GM12878 (cell line): ENCODE data around the gene IGF1R. TPM values are rescaled to one million over a fixed set of nuclear protein-coding genes. Genes with fewer than 3 reads are reported as not detected.
A peak's percentile ranks its signal among the peaks of the same experiment; 100 is the strongest.

Experiments used
- ATAC-seq: fragments of 200-7000 bp; cut with Tn5 transposase; 3 replicates; pipeline ENCODE4 v1.9.1; 2020; ENCODE audit warnings: mild to moderate bottlenecking, moderate library complexity
- BruUV-seq: library from RNA; stranded (reverse); fragments of 400-500 nt; replicated peaks from 2 replicates; lab custom pipeline; 2021; lab: Mats Ljungman, UMichigan
- CTCF ChIA-PET: fragments of 300-600 bp; sonication (Branson Sonifier 250); formaldehyde crosslinking; extraction: SDS; loops from one replicate; lab custom pipeline; 2021; ENCODE audit warnings: inconsistent platforms; lab: Yijun Ruan, JAX
- POLR2A ChIA-PET: fragments of 350-600 bp; formaldehyde crosslinking; extraction: SDS; loops from one replicate; lab custom pipeline; 2021; ENCODE audit warnings: inconsistent platforms; lab: Charles Lee
- RAD21 ChIA-PET: fragments of 300-600 bp; sonication (Branson Sonifier 250); formaldehyde crosslinking; loops from one replicate; lab custom pipeline; 2023; ENCODE audit warnings: antibody characterized with exemption; ENCODE audit not compliant: unreplicated experiment; lab: Charles Lee
- SMC1A ChIA-PET: fragments of 300-600 bp; sonication (Branson Sonifier 250); formaldehyde crosslinking; loops from one replicate; lab custom pipeline; 2023; ENCODE audit not compliant: unreplicated experiment, uncharacterized antibody; lab: Charles Lee
- DNase-seq: peaks from one replicate; pipeline ENCODE4 v3.0.0-alpha.2; 2011; ENCODE audit warnings: low read depth, low spot score
- FAIRE-seq: peaks from 3 replicates; lab custom pipeline; 2011; peaks lifted over from hg19 to GRCh38; lab: Jason Lieb, UNC
- H2AFZ ChIP-seq: 2 replicates; pipeline ENCODE4 v1.6.0; 2011; ENCODE audit warnings: low read depth, low read length, control low read depth; ENCODE audit not compliant: control insufficient read depth
- H3K27ac ChIP-seq: 2 replicates; pipeline ENCODE4 v1.5.1; 2011; ENCODE audit warnings: control low read depth; ENCODE audit not compliant: control insufficient read depth, insufficient read depth
- H3K27me3 ChIP-seq, 2 experiments: replicated peaks in 1 of 2; 2 replicates each; pipeline versions ENCODE4 v1.6.0 to v1.6.1; 2011; ENCODE audit warnings: low read length in 1 of 2; ENCODE audit not compliant: control insufficient read depth in 2 of 2, insufficient read depth in 2 of 2
- H3K36me3 ChIP-seq, 2 experiments: 2 replicates each; pipeline ENCODE4 v1.5.1; 2011; ENCODE audit warnings: low read length in 1 of 2; ENCODE audit not compliant: control insufficient read depth in 2 of 2, insufficient read depth in 2 of 2
- H3K4me1 ChIP-seq: 2 replicates; pipeline ENCODE4 v1.6.1; 2011; ENCODE audit warnings: mild to moderate bottlenecking, low read length, moderate library complexity, mixed read lengths; ENCODE audit not compliant: control insufficient read depth, insufficient read depth
- H3K4me2 ChIP-seq: 2 replicates; pipeline ENCODE4 v1.6.0; 2011; ENCODE audit warnings: control low read depth; ENCODE audit not compliant: control insufficient read depth, insufficient read depth
- H3K4me3 ChIP-seq: fragments of 200-600 bp; sonication (generic); 2 replicates; pipeline ENCODE4 v1.5.1; 2016
- H3K79me2 ChIP-seq: 2 replicates; pipeline ENCODE4 v1.6.0; 2011; ENCODE audit warnings: low read length; ENCODE audit not compliant: control insufficient read depth, insufficient read depth
- H3K9ac ChIP-seq: 2 replicates; pipeline ENCODE4 v1.8.0; 2011; ENCODE audit warnings: low read length, control low read depth, mixed read lengths; ENCODE audit not compliant: control insufficient read depth, insufficient read depth
- H3K9me3 ChIP-seq: replicated peaks from 3 replicates; pipeline ENCODE4 v1.5.1; 2011; ENCODE audit warnings: mild to moderate bottlenecking, low read length; ENCODE audit not compliant: control insufficient read depth, insufficient read depth
- H4K20me1 ChIP-seq: 2 replicates; pipeline ENCODE4 v1.6.0; 2011; ENCODE audit not compliant: control insufficient read depth, insufficient read depth
- PKNOX1 ChIP-seq: fragments of 450-650 bp; IDR thresholded peaks from 2 replicates; pipeline ENCODE4 v1.6.1; 2016; ENCODE audit warnings: mild to moderate bottlenecking
- ZBTB33 ChIP-seq: fragments of 450-650 bp; IDR thresholded peaks from 2 replicates; pipeline ENCODE4 v1.6.1; 2017; ENCODE audit warnings: mild to moderate bottlenecking
- WGBS: methylation state at CpG from one replicate; pipeline ENCODE4 v1.1.6; 2016; ENCODE audit warnings: low lambda C conversion rate; ENCODE audit not compliant: insufficient replicate concordance, insufficient coverage; ENCODE audit errors: missing lambda C conversion rate; 5-methylcytosine and 5-hydroxymethylcytosine counted together
- in situ Hi-C: fragments of 300-500 bp; cut with MboI; formaldehyde crosslinking; loops from 9 replicates; pipeline ENCODE4 v1.14.3; 2018; ENCODE audit warnings: mixed read lengths
- intact Hi-C: fragments of 100-400 bp; cut with micrococcal nuclease; formaldehyde crosslinking; loops from one replicate; pipeline ENCODE4 v1.14.2; 2022; ENCODE audit not compliant: unreplicated experiment
- polyA plus RNA-seq, 11 experiments: library from polyadenylated mRNA; depleted of rRNA in 4 of 11; unstranded in 6 of 11; stranded (reverse) in 5 of 11; fragments of >200 nt; fragmentation: Nextera tagmentation in 4 of 11; fragmentation: Illumina TruSeq in 1 of 11; extraction: Ambion mirVana in 4 of 11; extraction: Trizol in 1 of 11; gene quantifications; 1 replicate in 1 of 11; 2 replicates in 10 of 11; pipeline versions ENCODE4 v1.2.1 to v1.2.3, GENCODE V29; 2011 to 2016; ENCODE audit warnings: inconsistent platforms in 2 of 11, missing spikeins in 2 of 11, low read depth in 1 of 11
- total RNA-seq, 4 experiments: library from RNA; depleted of rRNA in 3 of 4; stranded (reverse); fragments of >200 nt in 3 of 4; fragmentation: Illumina TruSeq in 1 of 4; extraction: Trizol in 1 of 4; gene quantifications; 2 replicates each; pipeline versions ENCODE4 v1.2.1 to v1.2.3, GENCODE V29; 2013 to 2021

The IGF1R gene
- total and polyA plus RNA-seq, 10 of the 15 experiments (the other 5 are each of a cell fraction or from before 2014, with no cell fraction given): 0.03 to 2.7 (median 0.66) TPM

GRCh38 chr15:98798375-98798893 lies 150.1 kb downstream of the IGF1R start:
- TF ChIP-seq PKNOX1 (peak; percentile 47), ZBTB33 (no peak)
- RAD21 ChIA-PET: no interaction called here
- in situ Hi-C loops: no loop called here
- 23% methylated on average over 6 of the region's 6 CpGs for WGBS
- Histone ChIP-seq H3K9me3 (no peaks in the 10 kb centered on the region), H3K27me3 (no peaks in the 10 kb centered on the region), H3K4me1 (no peaks in the 10 kb centered on the region; the same call in 1 of the 2 replicates), H3K4me3 (no peak overlapping the region), H4K20me1 (no peaks in the 10 kb centered on the region), H3K9ac (no peak overlapping the region), H3K4me2 (no peak overlapping the region), H3K27ac (no peak overlapping the region), H3K79me2 (no peaks in the 10 kb centered on the region), H2AFZ (no peak overlapping the region), H3K36me3 (no peaks in the 10 kb centered on the region)
- intact Hi-C loops: no loop called here
- DNase-seq (no peak), ATAC-seq (no peak), FAIRE-seq (no peak)
- BruUV-seq: no TSS peak
- SMC1A ChIA-PET: interaction anchor here (0.9 kb wide), 1 partner anchor 906 kb away, joined by 3 read pairs; no protein-coding TSS in a partner anchor
- POLR2A ChIA-PET: no interaction called here
- CTCF ChIA-PET: interaction anchor here (0.8 to 1.6 kb wide), 3 partner anchors 19 to 106 kb away, joined by 3 read pairs; no protein-coding TSS in a partner anchor
